CD4-positive, alpha-beta T cell treated with Interleukin-17A for 1 hour (primary cell): Measurements from ENCODE around the gene KRTAP5-10.
A peak's percentile ranks its signal among the peaks of the same experiment; 100 is the strongest.
"Not testable (repeated sequence)": the region's sequence is repeated elsewhere in the genome, so short reads cannot be mapped to it uniquely, and the experiment has no call there.

Source experiments
- DNase-seq: peaks from one replicate; pipeline ENCODE4 v3.0.0-alpha.2; 2020

The KRTAP5-10 gene

DNA sequence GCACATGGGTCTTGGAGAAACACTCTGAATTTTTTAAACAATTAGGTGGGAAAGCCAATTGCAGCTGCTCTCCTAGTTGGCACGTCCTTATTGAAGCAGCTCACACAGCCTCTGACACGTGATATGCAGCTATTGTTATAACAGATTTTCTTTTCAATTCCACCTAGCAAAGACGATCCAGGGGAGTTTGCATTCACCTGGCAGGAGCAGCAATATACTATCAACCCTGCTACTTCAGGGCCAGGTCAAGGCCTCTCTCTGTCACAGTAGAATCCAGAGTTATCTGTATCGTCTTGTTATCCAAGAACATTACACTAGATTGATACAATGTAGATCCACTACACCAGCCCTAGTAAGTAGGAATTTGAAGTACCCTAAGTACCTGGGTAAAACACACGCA is 9.1 kb downstream of the KRTAP5-10 start:
- DNase-seq = no peak

DNA sequence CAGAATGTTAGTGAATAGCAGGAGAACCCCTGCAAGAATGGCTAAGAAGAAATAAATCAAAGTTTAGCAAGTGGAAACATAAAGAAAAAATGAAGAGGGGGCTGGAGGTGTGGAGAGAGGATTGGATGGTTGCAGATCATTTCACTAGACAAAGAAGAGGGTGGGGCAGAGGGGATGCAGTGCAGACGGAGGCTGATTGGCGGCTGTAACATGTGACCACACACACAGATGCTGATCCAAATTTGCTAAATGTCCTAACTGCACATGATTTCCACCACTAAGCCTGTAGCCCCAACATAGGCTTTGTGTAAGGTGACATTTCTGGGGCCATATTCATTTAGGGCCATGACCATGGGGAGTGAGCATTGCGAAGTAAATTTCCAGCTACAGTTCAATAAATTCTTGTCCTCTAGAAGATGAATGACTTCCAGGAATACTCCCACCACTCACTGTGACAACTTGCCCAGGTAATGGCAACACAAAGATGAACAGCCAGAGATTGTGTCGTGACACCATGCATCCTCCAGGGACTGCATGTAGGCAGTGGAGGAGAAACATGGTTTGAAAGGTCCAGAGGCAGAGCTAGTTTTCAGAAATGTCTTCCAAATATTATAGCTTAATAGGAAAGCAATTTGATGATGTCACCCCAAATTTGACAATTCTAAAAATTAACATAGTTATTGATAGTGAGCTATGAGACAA is 10.5 kb downstream of the KRTAP5-10 start:
- DNase-seq = no peak

DNA sequence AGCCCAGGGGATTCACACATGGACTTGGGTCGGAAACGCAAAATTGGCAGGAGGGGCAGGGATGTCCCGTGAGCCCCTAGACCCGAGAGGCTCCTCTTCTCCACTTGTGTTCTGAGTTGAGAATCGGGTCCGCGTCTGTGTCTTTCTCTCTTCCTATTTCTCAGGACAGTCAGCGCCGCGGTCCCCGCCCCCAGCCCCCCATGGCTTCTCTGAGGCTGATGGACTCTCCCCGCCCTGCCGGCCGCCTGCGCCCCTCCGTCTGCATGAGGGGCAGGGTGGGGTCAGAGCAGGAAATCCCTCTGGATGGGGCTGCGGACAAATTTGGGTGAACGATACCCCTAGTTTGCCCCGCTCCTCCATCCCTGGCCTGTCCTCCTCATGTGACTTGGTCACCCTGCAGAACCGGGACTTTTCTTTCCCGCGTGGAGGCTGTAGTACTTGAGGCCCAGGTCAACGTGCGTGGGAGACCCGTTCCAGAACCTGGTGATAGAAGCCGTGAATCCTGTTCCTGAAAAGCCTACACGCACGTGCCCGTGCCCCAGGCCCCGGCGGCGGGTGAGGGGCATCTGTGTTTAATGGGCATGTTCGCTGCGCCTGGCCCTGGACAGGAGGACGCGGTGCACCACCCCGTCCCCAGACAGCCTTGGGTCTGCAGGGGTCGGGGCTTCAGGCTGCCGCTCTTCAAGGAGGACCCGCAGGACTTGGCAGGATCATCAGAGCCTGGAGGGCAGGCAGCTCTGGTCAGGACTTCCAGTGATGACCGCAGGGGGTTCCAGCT is 11.5 kb downstream of the KRTAP5-10 start:
- DNase-seq = not testable (repeated sequence)

DNA sequence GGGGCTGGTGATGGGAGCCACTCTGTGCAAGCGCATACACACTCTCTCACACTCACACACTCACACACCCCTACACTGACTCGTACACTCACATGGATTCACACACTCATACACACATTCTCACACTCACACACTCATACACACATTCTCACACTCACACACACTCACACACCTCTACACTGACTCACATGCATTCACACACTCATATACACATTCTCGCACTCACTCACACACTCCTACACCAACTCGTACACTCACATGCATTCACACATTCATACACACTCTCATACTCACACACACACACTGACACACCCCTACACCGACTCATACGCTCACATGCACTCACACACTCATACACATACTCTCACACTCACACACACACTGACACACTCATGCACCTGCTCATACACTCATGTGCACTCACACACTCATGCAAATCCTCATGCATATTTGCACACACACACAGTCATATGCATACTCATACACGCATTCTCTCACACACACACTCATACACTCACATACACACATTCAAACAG is 12.2 kb downstream of the KRTAP5-10 start:
- DNase-seq = no peak

DNA sequence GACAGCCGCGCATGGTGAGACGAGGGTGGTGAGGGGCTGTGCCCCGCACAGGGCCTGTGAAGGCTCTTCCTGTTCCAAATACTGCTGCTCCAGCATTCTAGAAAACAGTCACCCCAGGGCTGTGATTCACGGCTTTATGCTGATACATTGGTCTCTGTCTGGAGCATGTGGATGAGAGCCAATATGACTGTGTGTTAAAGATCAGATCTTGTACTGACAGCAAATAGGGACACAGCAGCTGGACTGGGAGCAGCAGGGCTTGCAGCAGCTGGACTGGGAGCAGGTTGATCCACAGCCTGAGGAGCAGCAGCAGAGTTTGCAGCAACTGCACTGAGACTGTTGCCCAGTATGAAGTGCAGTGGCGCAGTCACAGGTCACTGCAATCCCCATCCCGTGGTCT is 14.2 kb downstream of the KRTAP5-10 start:
- DNase-seq = not testable (repeated sequence)

DNA sequence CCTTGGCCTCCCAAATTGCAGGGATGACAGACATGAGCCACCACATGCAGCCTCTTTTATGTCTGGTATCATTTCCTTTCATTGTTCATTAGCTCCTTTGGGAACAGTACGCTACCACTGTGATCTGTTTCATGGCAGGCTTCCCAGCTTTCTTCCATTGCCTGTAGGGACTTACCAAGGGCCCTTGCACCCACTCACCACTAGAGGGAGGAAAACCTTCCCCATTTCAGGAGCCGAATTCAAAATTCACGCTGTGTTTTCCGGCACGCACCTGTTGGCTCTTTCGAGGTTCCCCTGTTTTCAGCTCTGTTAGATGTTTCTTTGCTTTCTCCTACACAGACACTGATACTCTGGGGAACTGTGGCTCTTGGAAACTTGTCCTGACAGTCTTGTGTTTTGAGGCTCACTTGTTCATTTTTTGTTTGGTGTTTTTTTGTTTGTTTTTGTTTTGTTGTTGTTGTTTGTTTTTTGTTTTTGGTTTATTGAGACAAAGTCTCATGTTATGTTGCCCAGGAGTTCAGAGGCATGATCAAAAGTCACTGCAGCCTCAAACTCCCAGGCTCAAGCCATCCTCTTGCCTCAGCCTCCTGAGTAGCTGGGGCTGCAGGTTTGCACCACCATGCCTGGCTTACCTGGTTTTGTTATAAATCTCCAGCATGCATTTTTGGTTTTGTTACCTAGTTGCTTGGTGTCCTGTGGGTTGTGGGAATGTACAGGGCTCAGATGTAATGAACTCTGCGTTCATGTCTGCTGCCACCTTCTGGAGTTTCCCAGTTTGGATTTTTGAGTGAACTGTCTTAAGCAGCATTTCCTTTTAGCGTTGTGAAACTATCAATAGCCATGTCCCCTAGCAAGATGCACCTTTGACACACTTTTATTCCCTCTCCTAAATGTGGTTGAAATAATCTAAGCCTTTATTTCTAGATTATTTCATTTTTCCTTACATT is 15.0 kb downstream of the KRTAP5-10 start:
- DNase-seq = peak; percentile 34

DNA sequence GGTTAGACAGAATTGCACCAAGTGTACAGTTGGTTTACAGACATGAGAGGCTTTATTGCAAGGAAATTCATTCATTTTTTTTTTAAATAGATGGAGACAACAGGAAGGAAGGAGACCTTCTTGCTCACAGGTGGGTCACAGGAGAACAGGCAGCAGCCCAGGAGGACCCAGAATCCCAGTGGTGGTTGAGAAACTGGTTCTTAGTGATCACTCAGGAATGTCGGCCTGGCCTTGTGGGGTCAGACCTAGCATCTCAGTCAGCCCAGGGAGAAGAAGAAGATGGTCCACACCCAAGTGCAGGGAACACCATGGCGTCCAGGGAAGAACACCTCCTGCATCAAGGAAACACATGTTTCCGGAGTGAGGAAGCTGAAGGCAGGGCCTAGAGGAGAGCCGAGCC is 16.5 kb downstream of the KRTAP5-10 start:
- no peak for DNase-seq

DNA sequence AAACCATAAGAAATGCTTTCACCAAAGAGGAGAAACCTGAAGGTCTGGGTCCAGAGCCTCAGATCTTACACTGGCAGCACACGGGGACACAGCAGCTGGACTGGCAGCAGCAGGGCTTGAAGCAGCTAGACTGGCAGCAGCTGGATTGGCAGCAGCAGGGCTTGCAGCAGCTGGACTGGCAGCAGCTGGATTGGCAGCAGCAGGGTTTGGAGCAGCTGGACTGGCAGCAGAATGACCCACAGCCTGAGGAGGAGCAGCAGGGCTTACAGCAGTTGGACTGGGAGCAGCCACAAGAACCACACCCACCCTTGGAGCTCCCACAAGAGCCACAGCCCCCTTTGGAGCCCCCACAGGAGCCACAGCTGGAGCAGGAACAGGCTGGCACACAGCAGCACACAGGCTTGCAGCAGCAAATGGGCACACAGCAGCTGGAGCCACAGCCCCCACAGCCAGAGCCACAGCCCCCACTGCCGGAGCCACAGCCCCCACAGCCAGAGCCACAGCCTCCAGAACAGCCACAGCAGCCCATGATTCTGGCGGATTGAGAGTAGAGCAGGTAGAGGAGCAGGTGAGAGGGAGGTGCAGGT is 17.0 kb downstream of the KRTAP5-10 start, which contains the start of gene KRTAP5-11:
Gene KRTAP5-11 (minus strand): TSS at position 567 of the 587 bp plus-strand sequence. CDS start 38 bp downstream, at position 529.
- no peak for DNase-seq

DNA sequence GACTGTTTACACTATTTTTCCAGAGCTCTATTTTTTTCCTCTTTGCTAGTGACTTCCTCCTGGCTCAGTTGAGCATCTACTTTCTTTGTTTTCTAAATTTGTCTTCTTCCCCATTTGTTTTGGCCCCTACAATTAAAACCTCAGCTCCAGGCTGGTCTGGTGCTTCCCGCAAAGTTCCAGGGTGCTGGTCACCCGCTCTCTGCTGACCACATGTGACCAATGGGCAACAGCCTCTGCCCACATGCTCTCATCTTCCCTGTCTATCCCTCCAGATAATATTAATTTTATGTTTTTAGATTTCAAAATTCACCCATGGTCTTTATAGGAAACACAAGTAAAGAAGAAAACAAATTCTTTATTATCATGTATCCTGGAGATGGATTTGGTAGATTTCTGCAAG is 17.6 kb downstream of the KRTAP5-10 start:
- not testable (repeated sequence) for DNase-seq

DNA sequence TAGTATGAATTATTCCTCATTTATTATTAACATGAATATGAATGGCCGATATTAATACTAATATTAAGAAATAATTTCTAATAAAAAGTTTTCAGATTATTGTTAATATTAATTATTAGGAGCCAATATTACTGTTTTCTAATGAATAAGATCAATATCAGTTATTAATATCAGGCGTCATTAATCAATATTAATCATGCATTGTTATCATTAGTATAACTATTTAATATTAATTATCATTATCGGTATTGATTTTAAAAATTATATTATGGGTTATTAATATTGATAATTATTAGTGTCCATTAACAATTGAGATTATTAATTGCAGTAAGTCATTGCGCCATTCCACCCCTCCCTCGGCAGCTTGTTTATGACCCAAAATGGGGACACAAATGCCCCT is 20.3 kb downstream of the KRTAP5-10 start:
- DNase-seq = not testable (repeated sequence)

DNA sequence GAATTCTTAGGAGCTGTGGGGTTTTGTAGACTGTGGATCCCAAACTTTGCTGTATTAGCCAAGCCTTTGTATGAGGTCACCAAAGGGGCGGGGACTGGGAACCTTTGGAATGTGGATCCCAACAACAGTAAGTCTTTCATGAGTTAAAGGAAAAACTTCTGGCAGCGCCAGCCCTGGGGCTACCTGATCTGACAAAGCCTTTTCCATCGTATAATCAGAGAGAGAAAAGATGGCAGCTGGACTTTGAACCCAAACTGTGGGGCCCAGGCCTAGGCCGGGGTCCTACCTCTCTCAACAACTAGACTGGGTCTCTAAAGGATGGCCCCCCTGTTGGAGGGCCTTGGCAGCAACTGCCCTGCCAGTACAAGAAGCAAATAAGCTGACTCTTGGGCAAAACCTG is 23.0 kb downstream of the KRTAP5-10 start:
- not testable (repeated sequence) for DNase-seq

DNA sequence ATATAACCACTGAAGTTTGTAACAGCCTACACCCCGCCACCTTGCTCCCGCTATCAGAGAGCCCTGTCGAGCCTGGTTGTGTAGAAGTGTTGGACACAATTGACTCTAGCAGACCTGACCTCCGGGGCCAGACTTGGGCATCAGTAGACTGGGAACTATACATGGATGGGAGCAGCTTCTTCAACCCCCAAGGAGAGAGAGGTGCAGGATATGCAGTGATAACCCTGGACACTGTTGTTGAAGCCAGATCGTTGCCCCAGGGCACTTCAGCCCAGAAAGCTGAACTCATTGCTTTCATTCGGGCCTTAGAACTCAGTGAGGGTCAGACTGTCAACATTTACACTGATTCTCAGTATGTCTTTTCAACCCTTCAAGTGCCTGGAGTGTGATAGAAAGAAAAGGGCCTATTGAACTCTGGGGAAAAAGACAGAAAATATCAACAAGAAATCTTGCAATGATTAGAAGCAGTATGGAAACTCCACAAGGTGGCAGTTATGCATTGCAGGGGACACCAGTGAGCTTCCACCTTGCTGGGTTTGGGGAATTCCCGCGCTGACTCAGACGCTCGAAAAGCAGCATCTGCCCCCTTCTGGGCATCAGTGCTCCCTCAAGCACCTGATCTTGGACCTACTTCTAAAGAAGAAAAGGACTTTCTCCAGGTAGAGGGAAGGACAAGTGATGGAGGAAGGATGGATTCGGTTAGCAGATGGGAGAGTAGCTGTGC is 23.6 kb downstream of the KRTAP5-10 start:
- DNase-seq = peak; percentile 12

DNA sequence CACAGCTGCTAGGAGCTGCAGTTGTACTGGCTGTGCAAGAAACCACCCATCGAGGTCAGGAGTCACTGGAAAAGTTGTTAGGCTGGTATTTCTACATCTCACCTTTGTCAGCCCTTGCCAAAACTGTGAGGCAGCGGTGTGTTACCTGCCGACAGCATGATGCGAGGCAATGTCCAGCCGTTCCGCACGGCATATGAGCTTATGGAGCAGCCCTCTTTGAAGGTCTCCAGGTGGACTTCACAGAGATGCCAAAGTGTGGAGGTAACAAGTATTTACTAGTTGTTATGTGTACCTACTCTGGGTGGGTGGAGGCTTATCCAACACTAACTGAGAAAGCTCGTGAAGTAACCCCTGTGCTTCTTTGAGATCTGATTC is 24.2 kb downstream of the KRTAP5-10 start:
- DNase-seq = not testable (repeated sequence)

DNA sequence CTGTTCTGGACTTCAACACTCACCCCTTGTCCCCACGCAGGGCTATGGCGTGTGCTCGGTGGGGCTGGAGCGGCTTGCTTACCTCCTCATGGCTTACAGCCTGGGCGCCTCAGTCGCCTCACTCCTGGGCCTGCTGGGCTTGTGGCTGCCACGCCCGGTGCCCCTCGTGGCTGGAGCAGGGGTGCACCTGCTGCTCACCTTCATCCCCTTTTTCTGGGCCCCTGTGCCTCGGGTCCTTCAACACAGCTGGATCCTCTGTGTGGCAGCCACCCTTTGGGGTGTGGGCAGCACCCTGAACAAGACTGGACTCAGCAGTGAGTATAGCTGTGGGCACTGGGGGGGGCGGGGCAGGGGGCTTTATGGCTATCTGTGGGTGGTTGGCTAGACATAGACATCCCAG is 37.9 kb downstream of the KRTAP5-10 start:
- not testable (repeated sequence) for DNase-seq

DNA sequence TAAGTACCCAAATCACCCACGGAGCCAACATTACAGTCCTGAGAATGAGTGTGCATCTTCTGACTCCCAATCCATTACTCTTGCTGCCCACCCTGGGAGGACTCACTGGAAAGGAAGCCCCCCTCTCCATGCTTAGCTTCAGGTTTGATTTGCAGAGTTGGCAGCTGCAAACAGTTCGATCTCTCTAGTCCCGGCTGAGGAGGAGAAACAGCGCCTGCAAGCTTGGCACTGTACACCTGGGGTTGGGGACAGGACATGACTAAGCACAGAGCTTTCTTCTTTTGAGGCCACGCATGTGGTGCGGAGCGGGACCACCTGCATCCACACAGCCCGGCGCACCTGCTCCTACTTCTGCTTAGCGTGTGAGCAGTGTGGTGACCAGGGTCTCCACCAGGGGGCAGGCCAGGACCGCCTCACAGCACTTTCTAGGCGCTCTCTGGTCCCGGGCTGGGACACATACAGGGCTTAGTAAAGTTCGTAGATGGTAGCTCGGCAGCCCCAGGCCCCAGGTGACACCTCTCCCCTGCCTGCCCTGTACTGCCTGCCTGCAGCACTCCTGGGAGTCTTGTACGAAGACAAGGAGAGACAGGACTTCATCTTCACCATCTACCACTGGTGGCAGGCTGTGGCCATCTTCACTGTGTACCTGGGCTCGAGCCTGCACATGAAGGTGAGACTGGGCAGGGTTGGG is 39.6 kb downstream of the KRTAP5-10 start:
- DNase-seq = peak; percentile 23

DNA sequence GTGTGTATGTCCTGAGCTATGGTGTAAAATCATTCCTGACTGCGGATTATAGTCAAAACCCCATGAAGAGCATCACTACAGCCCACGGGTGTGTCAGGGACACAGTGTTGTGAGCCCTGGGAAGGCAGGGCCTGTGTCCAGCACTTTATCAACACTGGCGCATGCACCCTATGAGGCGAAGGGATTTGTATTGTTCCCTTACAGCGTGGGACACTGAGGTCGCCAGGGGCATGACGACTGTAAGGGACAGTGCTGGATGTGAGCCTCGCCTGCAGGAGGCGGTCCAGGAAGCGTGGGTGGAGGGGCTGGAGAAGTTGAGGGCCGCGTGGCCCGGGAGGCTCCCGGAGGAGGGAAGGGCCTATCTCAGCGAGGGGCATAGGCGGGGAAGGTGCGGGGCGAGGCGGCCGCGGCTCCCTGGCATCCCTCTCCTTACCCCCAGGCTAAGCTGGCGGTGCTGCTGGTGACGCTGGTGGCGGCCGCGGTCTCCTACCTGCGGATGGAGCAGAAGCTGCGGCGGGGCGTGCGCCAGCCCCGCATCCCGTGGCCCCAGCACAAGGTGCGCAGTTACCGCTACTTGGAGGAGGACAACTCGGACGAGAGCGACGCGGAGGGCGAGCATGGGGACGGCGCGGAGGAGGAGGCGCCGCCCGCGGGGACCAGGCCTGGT is 41.6 kb downstream of the KRTAP5-10 start:
- DNase-seq = not testable (repeated sequence)

DNA sequence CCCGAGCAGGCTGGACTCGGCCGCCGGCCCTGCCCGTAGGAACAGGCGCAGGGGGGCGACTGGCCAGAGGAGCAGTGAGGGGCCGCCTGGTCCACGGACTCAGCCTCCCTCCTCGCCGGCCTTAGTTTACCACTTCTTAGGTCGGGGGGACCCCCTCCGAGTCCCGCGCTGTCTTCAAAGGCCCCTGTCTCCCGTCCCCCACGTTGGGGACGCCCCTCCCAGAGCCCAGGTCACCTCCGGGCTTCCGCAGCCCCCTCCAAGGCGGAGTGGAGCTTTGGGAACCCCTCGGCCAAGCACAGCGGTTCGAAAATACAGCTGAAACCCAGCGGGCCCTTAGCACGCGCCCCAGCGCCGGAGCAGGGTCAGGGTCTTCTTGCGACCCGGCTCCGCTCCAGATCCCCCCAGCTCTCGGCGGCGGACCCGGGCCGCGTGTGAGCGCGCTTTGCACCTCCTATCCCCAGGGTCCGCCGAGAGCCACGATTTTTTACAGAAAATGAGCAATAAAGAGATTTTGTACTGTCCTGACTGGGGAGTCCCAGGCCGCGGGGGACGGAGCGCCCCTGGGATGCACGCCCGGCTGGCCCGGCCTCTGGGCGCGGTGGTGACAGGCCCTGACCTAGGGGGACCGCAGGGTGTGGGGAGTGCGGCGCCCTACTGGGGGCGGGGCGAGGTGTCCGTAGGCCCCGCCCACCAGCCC is 42.3 kb downstream of the KRTAP5-10 start:
- not testable (repeated sequence) for DNase-seq

DNA sequence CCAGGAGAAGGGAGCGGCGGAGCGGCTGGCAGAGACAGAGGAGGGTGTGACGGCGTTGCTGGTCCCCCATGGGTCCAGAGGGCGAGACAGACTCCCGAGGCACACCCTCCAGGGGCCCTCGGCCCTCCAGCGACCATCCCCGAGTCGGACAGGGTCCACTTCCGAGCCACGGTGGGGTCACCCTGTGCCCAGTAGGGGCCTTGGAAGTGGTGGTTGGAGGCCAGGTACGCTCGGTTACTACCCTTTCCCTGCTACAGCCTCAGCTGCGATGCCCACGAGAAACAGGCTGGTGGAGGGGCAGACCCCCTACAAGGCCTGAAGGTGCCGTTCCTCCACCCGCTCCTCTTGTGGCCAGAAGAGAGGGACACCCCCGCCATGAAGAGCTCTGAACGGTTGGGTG is 42.9 kb downstream of the KRTAP5-10 start:
- not testable (repeated sequence) for DNase-seq

DNA sequence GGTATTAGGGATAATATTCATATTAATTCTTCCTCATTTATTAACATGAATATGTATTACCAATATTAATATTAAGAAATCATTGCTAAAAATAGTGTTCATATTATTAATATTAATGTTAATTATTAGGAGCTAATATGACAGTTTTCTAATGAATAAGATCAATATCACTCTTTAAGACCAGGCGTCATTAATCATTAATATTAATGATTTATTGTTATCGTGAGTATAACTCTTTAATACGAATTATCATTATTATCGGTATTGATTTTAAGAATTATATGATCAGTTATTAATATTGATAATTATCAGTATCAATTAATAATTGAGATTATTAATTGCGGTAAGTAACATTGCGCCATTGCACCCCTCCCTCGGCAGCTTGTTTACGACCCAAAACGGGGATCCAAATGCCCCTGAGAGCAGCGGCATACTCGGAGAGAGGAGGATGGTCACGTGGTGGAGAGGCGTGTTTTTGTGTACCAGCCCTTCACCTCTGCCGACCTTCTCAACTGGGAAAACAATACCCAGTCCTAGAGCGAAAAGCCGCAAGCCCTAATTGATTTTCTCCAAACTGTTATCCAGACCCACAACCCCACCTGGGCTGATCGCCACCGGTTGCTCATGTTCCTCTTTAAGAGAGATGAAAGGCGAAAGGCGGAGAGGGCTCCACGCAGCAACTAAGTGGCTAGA is 46.0 kb downstream of the KRTAP5-10 start:
- DNase-seq = not testable (repeated sequence)
